Measurements from ENCODE around the gene CENPV.

GRCh38 chr17:16342979-16343378 lies 10.3 kb downstream of the CENPV start:
- TF ChIP-seq CTCF (IDR thresholded peaks at IDR 0.05) (no peak), EP300 (IDR thresholded peaks at IDR 0.05) (no peak), POLR2AphosphoS5 (IDR thresholded peaks at IDR 0.05) (no peak)
